ENCODE measurements around the gene CAPN5.

DNA sequence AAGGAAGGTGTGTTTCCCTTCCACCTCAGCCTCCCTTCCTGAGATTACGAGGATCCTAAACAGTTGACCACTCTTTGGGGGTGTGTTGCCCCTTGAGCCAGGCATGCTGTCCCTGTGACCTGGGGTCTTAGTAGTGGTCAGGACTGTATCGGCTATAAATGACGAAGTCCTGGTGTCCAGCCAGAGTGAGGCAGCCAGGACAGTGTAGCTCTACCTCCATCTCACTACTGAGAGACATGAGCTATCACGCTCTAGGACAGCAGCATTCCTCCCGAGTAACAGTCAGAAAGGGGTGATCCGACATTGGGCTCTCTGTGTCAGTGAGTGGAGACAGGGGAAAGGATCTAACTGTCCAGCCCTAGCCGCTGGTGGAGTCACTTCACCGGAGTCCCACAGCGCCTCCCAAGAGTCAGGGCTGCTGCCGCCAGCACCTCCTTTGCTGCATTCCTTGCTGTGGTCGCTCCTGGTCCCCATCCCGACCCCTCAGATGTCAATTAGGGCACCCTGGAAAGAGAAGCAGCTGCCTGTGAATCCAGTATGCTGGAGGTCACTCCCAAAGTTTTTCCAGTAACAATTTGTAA is 35.8 kb upstream of the CAPN5 start:
- TF ChIP-seq, protein P1, sequence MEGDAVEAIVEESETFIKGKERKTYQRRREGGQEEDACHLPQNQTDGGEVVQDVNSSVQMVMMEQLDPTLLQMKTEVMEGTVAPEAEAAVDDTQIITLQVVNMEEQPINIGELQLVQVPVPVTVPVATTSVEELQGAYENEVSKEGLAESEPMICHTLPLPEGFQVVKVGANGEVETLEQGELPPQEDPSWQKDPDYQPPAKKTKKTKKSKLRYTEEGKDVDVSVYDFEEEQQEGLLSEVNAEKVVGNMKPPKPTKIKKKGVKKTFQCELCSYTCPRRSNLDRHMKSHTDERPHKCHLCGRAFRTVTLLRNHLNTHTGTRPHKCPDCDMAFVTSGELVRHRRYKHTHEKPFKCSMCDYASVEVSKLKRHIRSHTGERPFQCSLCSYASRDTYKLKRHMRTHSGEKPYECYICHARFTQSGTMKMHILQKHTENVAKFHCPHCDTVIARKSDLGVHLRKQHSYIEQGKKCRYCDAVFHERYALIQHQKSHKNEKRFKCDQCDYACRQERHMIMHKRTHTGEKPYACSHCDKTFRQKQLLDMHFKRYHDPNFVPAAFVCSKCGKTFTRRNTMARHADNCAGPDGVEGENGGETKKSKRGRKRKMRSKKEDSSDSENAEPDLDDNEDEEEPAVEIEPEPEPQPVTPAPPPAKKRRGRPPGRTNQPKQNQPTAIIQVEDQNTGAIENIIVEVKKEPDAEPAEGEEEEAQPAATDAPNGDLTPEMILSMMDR (IDR thresholded peaks at IDR 0.05; ENCODE audit: low read depth, low read length, poor library complexity, severe bottlenecking), result no peak
- TF ChIP-seq EZH2phosphoT487 (IDR thresholded peaks at IDR 0.05; ENCODE audit: borderline replicate concordance, low read length), result no peak
